Neural progenitor cell (in vitro differentiated cells): ENCODE measurements around the gene NDEL1.

Source experiments
- EZH2 ChIP-seq: fragments of 200-600 bp; sonication (generic); IDR thresholded peaks from 2 replicates; pipeline ENCODE4 v1.6.1; 2017; ENCODE audit warnings: antibody characterized with exemption, mild to moderate bottlenecking, moderate library complexity
- TF ChIP-seq, protein P1 (sequence below): fragments of 200-600 bp; sonication (generic); IDR thresholded peaks from 2 replicates; pipeline ENCODE4 v1.5.1; 2017; ENCODE audit warnings: antibody characterized with exemption, mild to moderate bottlenecking

- no peak for TF ChIP-seq EZH2
- TF ChIP-seq, protein P1, sequence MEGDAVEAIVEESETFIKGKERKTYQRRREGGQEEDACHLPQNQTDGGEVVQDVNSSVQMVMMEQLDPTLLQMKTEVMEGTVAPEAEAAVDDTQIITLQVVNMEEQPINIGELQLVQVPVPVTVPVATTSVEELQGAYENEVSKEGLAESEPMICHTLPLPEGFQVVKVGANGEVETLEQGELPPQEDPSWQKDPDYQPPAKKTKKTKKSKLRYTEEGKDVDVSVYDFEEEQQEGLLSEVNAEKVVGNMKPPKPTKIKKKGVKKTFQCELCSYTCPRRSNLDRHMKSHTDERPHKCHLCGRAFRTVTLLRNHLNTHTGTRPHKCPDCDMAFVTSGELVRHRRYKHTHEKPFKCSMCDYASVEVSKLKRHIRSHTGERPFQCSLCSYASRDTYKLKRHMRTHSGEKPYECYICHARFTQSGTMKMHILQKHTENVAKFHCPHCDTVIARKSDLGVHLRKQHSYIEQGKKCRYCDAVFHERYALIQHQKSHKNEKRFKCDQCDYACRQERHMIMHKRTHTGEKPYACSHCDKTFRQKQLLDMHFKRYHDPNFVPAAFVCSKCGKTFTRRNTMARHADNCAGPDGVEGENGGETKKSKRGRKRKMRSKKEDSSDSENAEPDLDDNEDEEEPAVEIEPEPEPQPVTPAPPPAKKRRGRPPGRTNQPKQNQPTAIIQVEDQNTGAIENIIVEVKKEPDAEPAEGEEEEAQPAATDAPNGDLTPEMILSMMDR, result no peak
Observed at GRCh38 chr17:8465759-8466158, 30.1 kb downstream of the NDEL1 start.
